ENCODE measurements around the gene ALOX12.

Gene ALOX12

DNA sequence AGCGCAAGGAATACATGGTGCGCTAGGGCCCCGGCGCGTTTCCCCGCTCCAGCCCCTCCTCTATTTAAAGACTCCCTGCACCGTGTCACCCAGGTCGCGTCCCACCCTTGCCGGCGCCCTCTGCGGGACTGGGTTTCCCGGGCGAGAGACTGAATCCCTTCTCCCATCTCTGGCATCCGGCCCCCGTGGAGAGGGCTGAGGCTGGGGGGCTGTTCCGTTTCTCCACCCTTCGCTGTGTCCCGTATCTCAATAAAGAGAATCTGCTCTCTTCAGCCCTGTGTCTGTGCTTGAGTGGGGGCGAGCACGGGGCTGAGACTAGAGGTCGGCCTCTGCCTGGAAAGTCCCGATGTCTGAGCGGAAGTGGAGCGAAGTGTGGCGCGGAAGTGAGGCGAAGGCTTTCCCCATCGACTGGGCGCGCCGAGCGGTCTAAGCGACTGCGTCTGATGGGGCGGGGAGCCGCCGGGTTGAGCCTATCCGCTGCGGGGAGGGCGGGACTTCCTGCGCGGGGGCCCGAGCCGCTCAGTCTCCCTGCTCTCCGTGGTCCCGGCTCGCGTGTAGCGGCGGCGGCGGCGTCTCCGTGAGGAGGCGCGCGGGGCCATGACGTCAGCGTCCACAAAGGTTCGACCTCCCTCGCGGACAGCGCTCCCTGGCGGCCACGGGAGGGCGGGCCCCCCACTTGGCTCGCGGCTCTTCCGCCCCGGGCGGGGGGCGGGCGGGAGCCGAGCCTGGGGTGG lies 18.6 kb downstream of the ALOX12 start:
- H3K4me3 ChIP-seq (ENCODE audit: low read depth, low read length): peak overlapping the region; percentile 89
- no peaks in the 10 kb centered on the region for H3K27me3 ChIP-seq (ENCODE audit: insufficient read depth, low read depth, severe bottlenecking)
- DNase-seq: peak; percentile 97
- H3K9me3 ChIP-seq (ENCODE audit: severe bottlenecking): no peaks in the 10 kb centered on the region
- TF ChIP-seq, protein P1, sequence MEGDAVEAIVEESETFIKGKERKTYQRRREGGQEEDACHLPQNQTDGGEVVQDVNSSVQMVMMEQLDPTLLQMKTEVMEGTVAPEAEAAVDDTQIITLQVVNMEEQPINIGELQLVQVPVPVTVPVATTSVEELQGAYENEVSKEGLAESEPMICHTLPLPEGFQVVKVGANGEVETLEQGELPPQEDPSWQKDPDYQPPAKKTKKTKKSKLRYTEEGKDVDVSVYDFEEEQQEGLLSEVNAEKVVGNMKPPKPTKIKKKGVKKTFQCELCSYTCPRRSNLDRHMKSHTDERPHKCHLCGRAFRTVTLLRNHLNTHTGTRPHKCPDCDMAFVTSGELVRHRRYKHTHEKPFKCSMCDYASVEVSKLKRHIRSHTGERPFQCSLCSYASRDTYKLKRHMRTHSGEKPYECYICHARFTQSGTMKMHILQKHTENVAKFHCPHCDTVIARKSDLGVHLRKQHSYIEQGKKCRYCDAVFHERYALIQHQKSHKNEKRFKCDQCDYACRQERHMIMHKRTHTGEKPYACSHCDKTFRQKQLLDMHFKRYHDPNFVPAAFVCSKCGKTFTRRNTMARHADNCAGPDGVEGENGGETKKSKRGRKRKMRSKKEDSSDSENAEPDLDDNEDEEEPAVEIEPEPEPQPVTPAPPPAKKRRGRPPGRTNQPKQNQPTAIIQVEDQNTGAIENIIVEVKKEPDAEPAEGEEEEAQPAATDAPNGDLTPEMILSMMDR (IDR thresholded peaks at IDR 0.05; ENCODE audit: low read depth, low read length): peak; percentile 75
- H3K36me3 ChIP-seq: peaks cover 14% of the 10 kb centered on the region
- H3K27ac ChIP-seq: peak overlapping the region; percentile 74

DNA sequence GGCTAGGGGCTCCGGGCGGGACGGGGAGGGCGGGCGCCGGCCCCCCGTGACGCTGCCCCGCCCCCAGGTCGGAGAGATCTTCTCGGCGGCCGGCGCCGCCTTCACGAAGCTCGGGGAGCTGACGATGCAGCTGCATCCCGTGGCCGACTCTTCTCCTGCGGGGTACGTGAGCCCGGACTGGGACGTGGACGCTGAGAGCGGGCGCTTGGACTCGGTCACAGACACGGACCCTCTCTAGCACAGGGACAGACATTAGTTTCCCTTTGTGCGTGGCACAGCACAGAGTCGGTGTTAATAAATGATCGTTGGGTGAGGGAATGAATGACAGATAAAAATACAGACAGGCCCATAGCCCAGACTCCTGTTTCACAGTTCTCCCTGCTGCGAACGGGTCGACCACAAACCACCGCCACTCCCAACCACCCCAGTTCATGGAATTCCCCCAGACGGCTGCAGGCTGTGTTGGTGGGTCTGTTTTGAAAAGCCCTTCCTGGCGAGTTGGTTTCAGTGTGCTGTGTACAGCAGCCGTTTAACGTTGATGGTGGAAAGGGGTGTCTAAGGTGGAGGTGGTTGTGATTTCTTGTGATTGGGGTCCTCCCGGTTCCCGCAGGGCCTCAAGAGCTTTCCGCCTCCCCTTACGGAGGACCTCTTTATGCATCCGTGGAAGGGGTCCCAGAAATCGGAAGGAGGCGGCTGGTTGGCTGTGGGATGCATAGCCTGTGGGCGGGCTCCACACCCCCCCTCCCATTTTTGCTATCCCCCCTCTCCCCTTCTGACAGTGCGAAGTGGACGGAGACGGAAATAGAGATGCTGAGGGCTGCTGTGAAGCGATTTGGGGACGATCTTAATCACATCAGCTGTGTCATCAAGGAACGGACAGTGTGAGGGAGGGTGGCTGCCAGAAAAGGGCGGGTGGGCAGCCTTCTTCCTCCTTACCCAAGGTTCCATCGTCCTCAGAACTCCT lies 19.4 kb downstream of the ALOX12 start:
- DNase-seq: no peak
- H3K9me3 ChIP-seq (ENCODE audit: severe bottlenecking): no peaks in the 10 kb centered on the region
- peak overlapping the region; percentile 89 for H3K4me3 ChIP-seq (ENCODE audit: low read depth, low read length)
- peak overlapping the region; percentile 74 for H3K27ac ChIP-seq
- TF ChIP-seq, protein P1 (IDR thresholded peaks at IDR 0.05; ENCODE audit: low read depth, low read length): no peak
- H3K27me3 ChIP-seq (ENCODE audit: insufficient read depth, low read depth, severe bottlenecking): no peaks in the 10 kb centered on the region
- H3K36me3 ChIP-seq: peaks cover 10% of the 10 kb centered on the region

DNA sequence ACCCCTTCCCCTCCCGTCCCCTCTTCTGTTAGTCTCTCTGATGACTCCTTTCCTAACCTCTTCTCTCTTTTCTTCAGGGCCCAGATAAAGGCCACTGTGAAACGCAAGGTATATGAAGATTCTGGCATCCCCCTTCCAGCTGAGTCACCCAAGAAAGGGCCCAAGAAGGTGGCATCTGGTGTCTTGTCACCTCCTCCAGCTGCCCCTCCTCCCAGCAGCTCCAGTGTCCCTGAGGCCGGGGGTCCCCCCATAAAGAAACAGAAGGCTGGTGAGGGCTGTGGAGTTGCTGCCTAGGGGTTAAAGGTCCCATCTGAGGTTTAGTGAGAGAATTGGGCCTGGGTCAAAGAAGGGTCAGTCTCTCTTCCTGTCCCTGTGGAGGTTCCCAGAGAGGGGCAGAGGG lies 20.6 kb downstream of the ALOX12 start:
- no peak for DNase-seq
- Histone ChIP-seq H3K9me3 (ENCODE audit: severe bottlenecking) (no peaks in the 10 kb centered on the region), H3K4me3 (ENCODE audit: low read depth, low read length) (no peak overlapping the region), H3K36me3 (peaks cover 10% of the 10 kb centered on the region), H3K27ac (no peak overlapping the region), H3K27me3 (ENCODE audit: insufficient read depth, low read depth, severe bottlenecking) (no peaks in the 10 kb centered on the region)
- TF ChIP-seq, protein P1 (IDR thresholded peaks at IDR 0.05; ENCODE audit: low read depth, low read length): no peak

DNA sequence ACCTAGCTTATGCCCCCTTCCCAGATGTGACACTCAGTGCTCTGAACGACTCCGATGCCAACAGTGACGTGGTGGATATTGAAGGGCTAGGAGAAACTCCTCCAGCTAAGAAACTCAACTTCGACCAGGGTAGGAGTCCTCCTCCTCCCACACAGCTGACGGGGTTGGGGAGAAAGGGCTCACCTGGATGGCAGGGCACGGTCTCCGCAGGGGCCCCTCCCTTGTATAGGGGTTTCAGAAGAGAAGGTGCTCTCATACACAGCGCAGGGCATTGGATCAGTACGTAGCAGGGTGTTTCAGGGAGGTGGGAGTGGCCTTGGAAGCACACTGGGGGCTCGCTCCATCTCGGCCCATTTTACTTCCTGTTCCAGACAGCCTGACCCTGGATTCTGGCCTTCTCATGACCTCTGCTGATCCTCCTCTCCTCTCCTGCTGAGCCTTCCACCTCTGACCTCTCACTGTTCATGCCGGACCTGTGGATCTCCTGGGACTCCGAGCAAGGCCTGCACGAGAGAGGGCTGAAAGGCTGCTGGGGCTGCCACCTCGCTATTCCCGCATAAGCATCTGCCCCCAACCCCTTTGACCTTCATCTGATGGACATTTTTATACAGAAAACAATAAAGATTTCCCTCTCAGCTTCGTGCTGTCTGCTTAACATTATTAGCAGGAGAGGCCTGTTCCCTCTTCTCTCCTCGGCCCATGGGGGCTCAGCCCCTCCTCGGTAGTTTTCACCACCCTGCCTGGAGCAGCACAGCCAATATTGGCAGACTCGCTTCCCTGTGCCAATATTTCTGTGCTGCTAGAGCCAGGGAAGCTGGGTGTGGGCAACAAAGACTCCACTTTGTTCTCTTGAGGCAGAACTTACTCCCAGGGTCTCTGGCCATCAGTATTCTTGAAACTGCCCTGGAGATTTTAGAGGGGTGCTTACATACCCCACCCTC lies 21.3 kb downstream of the ALOX12 start:
- Histone ChIP-seq H3K36me3 (peaks cover 10% of the 10 kb centered on the region), H3K4me3 (ENCODE audit: low read depth, low read length) (no peak overlapping the region), H3K27me3 (ENCODE audit: insufficient read depth, low read depth, severe bottlenecking) (no peaks in the 10 kb centered on the region), H3K9me3 (ENCODE audit: severe bottlenecking) (no peaks in the 10 kb centered on the region), H3K27ac (no peak overlapping the region)
- DNase-seq: no peak
- TF ChIP-seq, protein P1 (IDR thresholded peaks at IDR 0.05; ENCODE audit: low read depth, low read length): no peak

DNA sequence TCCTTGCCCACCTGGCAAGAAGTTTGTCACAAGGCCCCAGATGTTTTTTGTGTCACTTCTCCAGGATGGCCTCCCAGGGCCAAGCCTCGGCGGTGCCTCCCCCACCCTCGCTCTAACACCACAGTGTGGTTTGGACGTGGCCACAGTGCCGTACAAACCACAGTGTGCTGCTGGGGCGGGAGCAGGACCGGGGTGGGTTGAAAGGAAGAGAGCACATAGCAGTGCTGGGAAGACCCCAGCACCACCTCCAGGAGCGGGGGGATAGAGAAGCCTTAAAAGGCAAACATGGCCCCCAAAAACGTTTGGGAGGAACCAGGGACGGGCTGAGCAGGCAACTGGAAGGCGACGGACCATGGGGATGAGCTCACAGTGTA lies 22.0 kb downstream of the ALOX12 start:
- H3K27me3 ChIP-seq (ENCODE audit: insufficient read depth, low read depth, severe bottlenecking): no peaks in the 10 kb centered on the region
- no peak for DNase-seq
- TF ChIP-seq, protein P1 (IDR thresholded peaks at IDR 0.05; ENCODE audit: low read depth, low read length): no peak
- no peak overlapping the region for H3K27ac ChIP-seq
- H3K36me3 ChIP-seq: peaks cover 10% of the 10 kb centered on the region
- H3K4me3 ChIP-seq (ENCODE audit: low read depth, low read length): no peak overlapping the region
- H3K9me3 ChIP-seq (ENCODE audit: severe bottlenecking): no peaks in the 10 kb centered on the region
